Measurements from ENCODE around the gene SETBP1.

SETBP1 gene

GRCh38 chr18:44672506-44672905 lies 8.2 kb upstream of the SETBP1 start:
- TF ChIP-seq FOXP2 (optimal IDR thresholded peaks at IDR 0.05; ENCODE audit: control extremely low read depth, extremely low read length, insufficient read depth) (no peak), EZH2 (IDR thresholded peaks at IDR 0.05) (no peak), POLR2AphosphoS5 (IDR thresholded peaks at IDR 0.05; ENCODE audit: borderline replicate concordance, low read depth, low read length) (no peak)
- no peak for DNase-seq (ENCODE audit: low read depth, low spot score)
- no peak overlapping the region for H3K4me3 ChIP-seq
- H3K36me3 ChIP-seq (ENCODE audit: insufficient read depth, low read length), result no peaks in the 10 kb centered on the region
- no peak overlapping the region for H3K9ac ChIP-seq (ENCODE audit: insufficient read length)
- H3K27ac ChIP-seq, result no peak overlapping the region
- no peaks in the 10 kb centered on the region for H3K9me3 ChIP-seq (ENCODE audit: low read depth, low read length)

GRCh38 chr18:44673256-44673880 lies 7.3 kb upstream of the SETBP1 start:
- TF ChIP-seq EZH2 (IDR thresholded peaks at IDR 0.05) (no peak), FOXP2 (optimal IDR thresholded peaks at IDR 0.05; ENCODE audit: control extremely low read depth, extremely low read length, insufficient read depth) (no peak), POLR2AphosphoS5 (IDR thresholded peaks at IDR 0.05; ENCODE audit: borderline replicate concordance, low read depth, low read length) (no peak)
- no peak overlapping the region for H3K27ac ChIP-seq
- no peak overlapping the region for H3K4me3 ChIP-seq
- H3K9ac ChIP-seq (ENCODE audit: insufficient read length), result no peak overlapping the region
- no peaks in the 10 kb centered on the region for H3K36me3 ChIP-seq (ENCODE audit: insufficient read depth, low read length)
- DNase-seq (ENCODE audit: low read depth, low spot score), result no peak
- no peaks in the 10 kb centered on the region for H3K9me3 ChIP-seq (ENCODE audit: low read depth, low read length)

GRCh38 chr18:44677933-44678332 lies 2.8 kb upstream of the SETBP1 start:
- Histone ChIP-seq H3K4me3 (no peak overlapping the region), H3K27ac (no peak overlapping the region), H3K9ac (ENCODE audit: insufficient read length) (no peak overlapping the region), H3K9me3 (ENCODE audit: low read depth, low read length) (no peaks in the 10 kb centered on the region), H3K36me3 (ENCODE audit: insufficient read depth, low read length) (no peaks in the 10 kb centered on the region)
- no peak for DNase-seq (ENCODE audit: low read depth, low spot score)
- no peak for TF ChIP-seq FOXP2 (optimal IDR thresholded peaks at IDR 0.05; ENCODE audit: control extremely low read depth, extremely low read length, insufficient read depth)
- TF ChIP-seq EZH2 (IDR thresholded peaks at IDR 0.05), result no peak
- TF ChIP-seq POLR2AphosphoS5 (IDR thresholded peaks at IDR 0.05; ENCODE audit: borderline replicate concordance, low read depth, low read length), result no peak

- TF ChIP-seq FOXP2 (optimal IDR thresholded peaks at IDR 0.05; ENCODE audit: control extremely low read depth, extremely low read length, insufficient read depth), result no peak
- no peak for TF ChIP-seq EZH2 (IDR thresholded peaks at IDR 0.05)
- TF ChIP-seq POLR2AphosphoS5 (IDR thresholded peaks at IDR 0.05; ENCODE audit: borderline replicate concordance, low read depth, low read length), result no peak
- H3K27ac ChIP-seq, result no peak overlapping the region
- no peak overlapping the region for H3K9ac ChIP-seq (ENCODE audit: insufficient read length)
- peak overlapping the region; percentile 82 for H3K4me3 ChIP-seq
- H3K36me3 ChIP-seq (ENCODE audit: insufficient read depth, low read length), result no peaks in the 10 kb centered on the region
- no peaks in the 10 kb centered on the region for H3K9me3 ChIP-seq (ENCODE audit: low read depth, low read length)
- no peak for DNase-seq (ENCODE audit: low read depth, low spot score)
These were observed 2.0 kb upstream of the SETBP1 start for GRCh38 chr18:44678725-44679055.

- peak overlapping the region; percentile 82 for H3K4me3 ChIP-seq
- no peaks in the 10 kb centered on the region for H3K9me3 ChIP-seq (ENCODE audit: low read depth, low read length)
- no peak for TF ChIP-seq POLR2AphosphoS5 (IDR thresholded peaks at IDR 0.05; ENCODE audit: borderline replicate concordance, low read depth, low read length)
- TF ChIP-seq FOXP2 (optimal IDR thresholded peaks at IDR 0.05; ENCODE audit: control extremely low read depth, extremely low read length, insufficient read depth), result peak; percentile 48
- peak overlapping the region; percentile 77 for H3K9ac ChIP-seq (ENCODE audit: insufficient read length)
- DNase-seq (ENCODE audit: low read depth, low spot score), result no peak
- H3K27ac ChIP-seq, result no peak overlapping the region
- H3K36me3 ChIP-seq (ENCODE audit: insufficient read depth, low read length), result no peaks in the 10 kb centered on the region
These were observed 1.4 kb upstream of the SETBP1 start for GRCh38 chr18:44679056-44679913.

- TF ChIP-seq FOXP2 (optimal IDR thresholded peaks at IDR 0.05; ENCODE audit: control extremely low read depth, extremely low read length, insufficient read depth) (no peak), EZH2 (IDR thresholded peaks at IDR 0.05) (no peak), POLR2AphosphoS5 (IDR thresholded peaks at IDR 0.05; ENCODE audit: borderline replicate concordance, low read depth, low read length) (no peak)
- Histone ChIP-seq H3K9me3 (ENCODE audit: low read depth, low read length) (no peaks in the 10 kb centered on the region), H3K9ac (ENCODE audit: insufficient read length) (no peak overlapping the region), H3K4me3 (peak overlapping the region; percentile 82), H3K27ac (no peak overlapping the region), H3K36me3 (ENCODE audit: insufficient read depth, low read length) (no peaks in the 10 kb centered on the region)
- no peak for DNase-seq (ENCODE audit: low read depth, low spot score)
These were observed 795 bp upstream of the SETBP1 start for GRCh38 chr18:44679914-44680272.

GRCh38 chr18:44681076-44681970 lies 635 bp downstream of the SETBP1 start:
- no peak overlapping the region for H3K27ac ChIP-seq
- DNase-seq (ENCODE audit: low read depth, low spot score), result no peak
- H3K36me3 ChIP-seq (ENCODE audit: insufficient read depth, low read length), result no peaks in the 10 kb centered on the region
- TF ChIP-seq EZH2 (IDR thresholded peaks at IDR 0.05) (no peak), FOXP2 (optimal IDR thresholded peaks at IDR 0.05; ENCODE audit: control extremely low read depth, extremely low read length, insufficient read depth) (no peak), POLR2AphosphoS5 (IDR thresholded peaks at IDR 0.05; ENCODE audit: borderline replicate concordance, low read depth, low read length) (no peak)
- H3K9me3 ChIP-seq (ENCODE audit: low read depth, low read length), result no peaks in the 10 kb centered on the region
- H3K9ac ChIP-seq (ENCODE audit: insufficient read length), result no peak overlapping the region
- peak overlapping the region; percentile 79 for H3K4me3 ChIP-seq

All from SK-N-MC (cell line).